Endothelial cell of umbilical vein (primary cell): ENCODE results near the gene VANGL2. TPM values are rescaled to one million over a fixed set of nuclear protein-coding genes. Genes with fewer than 3 reads are reported as not detected.

Experiments
- BruUV-seq: library from RNA; stranded (reverse); fragments of 400-500 nt; replicated peaks from 2 replicates; lab custom pipeline; 2021; lab: Mats Ljungman, UMichigan
- CTCF ChIA-PET: fragments of 300-600, 350-600 bp; sonication (Branson Sonifier 250); formaldehyde crosslinking; loops from one replicate; lab custom pipeline; 2021; ENCODE audit warnings: antibody characterized with exemption, inconsistent platforms; lab: Charles Lee
- POLR2A ChIA-PET: fragments of 300-600, 350-600 bp; sonication (Branson Sonifier 250); formaldehyde crosslinking; loops from one replicate; lab custom pipeline; 2021; ENCODE audit warnings: antibody characterized with exemption, inconsistent platforms; lab: Charles Lee
- DNase-seq: peaks from one replicate; pipeline ENCODE4 v3.0.0-alpha.2; 2011; ENCODE audit warnings: low read depth, low spot score
- FAIRE-seq: peaks from 2 replicates; lab custom pipeline; 2011; peaks lifted over from hg19 to GRCh38; lab: Jason Lieb, UNC
- H2AFZ ChIP-seq: 2 replicates; pipeline ENCODE4 v1.6.0; 2012; ENCODE audit warnings: low read depth, low read length, control low read depth, inconsistent platforms
- H3K27ac ChIP-seq: 2 replicates; pipeline ENCODE4 v1.5.1; 2011; ENCODE audit warnings: low read depth, mild to moderate bottlenecking, control low read depth, low read length, moderate library complexity; ENCODE audit not compliant: insufficient read depth
- H3K27me3 ChIP-seq, 2 experiments: 2 replicates each; pipeline versions ENCODE4 v1.6.0 to v1.6.1; 2011; ENCODE audit warnings: low read length in 2 of 2, mixed read lengths in 1 of 2; ENCODE audit not compliant: control insufficient read depth in 2 of 2, insufficient read depth in 2 of 2
- H3K36me3 ChIP-seq, 2 experiments: 2 replicates in 1 of 2; 3 replicates in 1 of 2; pipeline ENCODE4 v1.5.1; 2011; ENCODE audit warnings: low read length in 2 of 2, mild to moderate bottlenecking in 1 of 2, moderate library complexity in 1 of 2; ENCODE audit not compliant: control insufficient read depth in 2 of 2, insufficient read depth in 2 of 2; ENCODE audit errors: extremely low read depth in 1 of 2
- H3K4me1 ChIP-seq: 3 replicates; pipeline ENCODE4 v1.5.1; 2011; ENCODE audit warnings: mild to moderate bottlenecking, low read length; ENCODE audit not compliant: control insufficient read depth, insufficient read depth; ENCODE audit errors: extremely low read depth
- H3K4me2 ChIP-seq: 2 replicates; pipeline ENCODE4 v1.6.1; 2011; ENCODE audit warnings: low read length, control low read depth, mixed read lengths; ENCODE audit not compliant: insufficient read depth
- H3K4me3 ChIP-seq, 3 experiments: fragments of 200-600 bp in 1 of 3; sonication (generic), shearing (Covaris generic) in 1 of 3; replicated peaks in 1 of 3; 2 replicates each; pipeline ENCODE4 v1.5.1; 2011 to 2016; ENCODE audit warnings: control low read depth in 3 of 3, low read length in 3 of 3, mild to moderate bottlenecking in 2 of 3, inconsistent platforms in 1 of 3, low read depth in 1 of 3, moderate library complexity in 1 of 3; ENCODE audit not compliant: insufficient read depth in 1 of 3
- H3K79me2 ChIP-seq: 2 replicates; pipeline ENCODE4 v1.6.0; 2012; ENCODE audit warnings: low read length, inconsistent platforms; ENCODE audit not compliant: control insufficient read depth, insufficient read depth
- H3K9ac ChIP-seq: replicated peaks from 2 replicates; pipeline ENCODE3; 2011; ENCODE audit warnings: low read length, control low read depth; ENCODE audit not compliant: insufficient read depth; ENCODE audit errors: extremely low read depth
- H3K9me1 ChIP-seq: replicated peaks from 3 replicates; pipeline ENCODE4 v1.6.0; 2011; ENCODE audit warnings: mild to moderate bottlenecking, low read length; ENCODE audit not compliant: control insufficient read depth, insufficient read depth; ENCODE audit errors: extremely low read depth
- H3K9me3 ChIP-seq: replicated peaks from 2 replicates; pipeline ENCODE4 v1.5.1; 2012; ENCODE audit warnings: low read length, inconsistent platforms; ENCODE audit not compliant: control insufficient read depth, insufficient read depth
- H4K20me1 ChIP-seq: replicated peaks from 2 replicates; pipeline ENCODE3; 2011; ENCODE audit warnings: mild to moderate bottlenecking, low read length; ENCODE audit not compliant: control insufficient read depth, insufficient read depth; ENCODE audit errors: extremely low read depth
- CTCF ChIP-seq, 2 donors: IDR thresholded peaks; 1 replicate in 1 of 2; 2 replicates in 1 of 2; pipeline ENCODE4 v1.5.1; 2011; ENCODE audit warnings: low read length in 2 of 2, mild to moderate bottlenecking in 2 of 2, moderate library complexity in 2 of 2, control low read depth in 1 of 2, inconsistent platforms in 1 of 2, low read depth in 1 of 2; ENCODE audit not compliant: insufficient read depth in 1 of 2; ENCODE audit errors: extremely low read depth in 1 of 2
- EZH2 ChIP-seq: IDR thresholded peaks from 2 replicates; pipeline ENCODE4 v1.6.1; 2012; ENCODE audit warnings: borderline replicate concordance, low read depth, mild to moderate bottlenecking, moderate library complexity, low read length, inconsistent platforms; ENCODE audit not compliant: severe bottlenecking
- FOS ChIP-seq: IDR thresholded peaks from 2 replicates; pipeline ENCODE4 v1.6.1; 2011; ENCODE audit warnings: mild to moderate bottlenecking, low read length, moderate library complexity, borderline replicate concordance; ENCODE audit not compliant: insufficient read depth
- GATA2 ChIP-seq: IDR thresholded peaks from 2 replicates; pipeline ENCODE4 v1.7.0; 2011; ENCODE audit warnings: low read depth, mild to moderate bottlenecking, moderate library complexity, mixed read lengths, low read length; ENCODE audit not compliant: insufficient read length, insufficient read depth
- JUN ChIP-seq: IDR thresholded peaks from 2 replicates; pipeline ENCODE4 v1.6.1; 2011; ENCODE audit warnings: borderline replicate concordance, low read depth; ENCODE audit not compliant: insufficient read length, insufficient read depth
- MAX ChIP-seq: IDR thresholded peaks from 2 replicates; pipeline ENCODE4 v1.6.1; 2011; ENCODE audit not compliant: insufficient read depth, insufficient read length
- MYC ChIP-seq: IDR thresholded peaks from one replicate; pipeline ENCODE4 v1.6.1; 2011; ENCODE audit warnings: mild to moderate bottlenecking, low read depth, low read length
- POLR2A ChIP-seq: IDR thresholded peaks from 2 replicates; pipeline ENCODE4 v1.6.1; 2012; ENCODE audit warnings: low read depth, mild to moderate bottlenecking, control low read depth, low read length
- POLR2AphosphoS5 ChIP-seq: IDR thresholded peaks from 2 replicates; pipeline ENCODE4 v1.6.1; 2012; ENCODE audit warnings: low read depth, mild to moderate bottlenecking, control low read depth, low read length, moderate library complexity; ENCODE audit not compliant: insufficient read depth
- dilution Hi-C: fragments of 300-500 bp; cut with MboI; formaldehyde crosslinking; loops from one replicate; pipeline ENCODE4 v1.15.0; 2019; ENCODE audit warnings: low sequenced_read_pairs; ENCODE audit not compliant: extremely low pct_ligation_motif_present
- intact Hi-C: fragments of 100-400 bp; cut with micrococcal nuclease; formaldehyde crosslinking; loops from one replicate; pipeline ENCODE4 v1.10.0; 2022
- polyA plus RNA-seq, 4 experiments: library from polyadenylated mRNA; depleted of rRNA in 3 of 4; stranded (reverse) in 3 of 4; unstranded in 1 of 4; fragments of >200 nt; gene quantifications; 2 replicates each; pipeline versions ENCODE4 v1.2.1 to v1.2.3, GENCODE V29; 2011 to 2012; ENCODE audit warnings: missing spikeins in 1 of 4
- total RNA-seq: library from RNA; stranded (reverse); gene quantifications from 2 replicates; pipeline ENCODE4 v1.2.3, GENCODE V29; 2021

Gene VANGL2
- total and polyA plus RNA-seq, 2 donors (not counting 3 experiments of a cell fraction or from before 2014, with no cell fraction given), result 0.01 TPM; not detected in 1

GRCh38 chr1:160419838-160420169, 19.4 kb downstream of the VANGL2 start:
- no peak overlapping the region for H3K4me3 ChIP-seq
- TF ChIP-seq JUN, result no peak
- TF ChIP-seq MYC, result no peak
- TF ChIP-seq EZH2, result no peak
- no peak for TF ChIP-seq POLR2AphosphoS5
- no peak for TF ChIP-seq POLR2A
- TF ChIP-seq MAX, result no peak
- TF ChIP-seq GATA2, result no peak
- no peak for TF ChIP-seq FOS
- no peak for TF ChIP-seq CTCF (IDR thresholded peaks at IDR 0.05; ENCODE audit: extremely low read depth in 1 of 2, insufficient read depth in 1 of 2, low read depth in 1 of 2, low read length in 2 of 2)
- ChIA-PET POLR2A (no interaction called here), CTCF (no interaction called here)
- no peaks in the 10 kb centered on the region for H3K4me1 ChIP-seq
- DNase-seq, result no peak
- H3K36me3 ChIP-seq, result no peaks in the 10 kb centered on the region
- no peak overlapping the region for H3K4me2 ChIP-seq
- no peak overlapping the region for H3K27ac ChIP-seq
- no peaks in the 10 kb centered on the region for H3K9me3 ChIP-seq
- no peaks in the 10 kb centered on the region for H3K79me2 ChIP-seq
- H3K9ac ChIP-seq, result no peak overlapping the region
- no peak for FAIRE-seq
- dilution Hi-C loops (no loop called here), intact Hi-C loops (no loop called here)
- no peaks in the 10 kb centered on the region for H3K9me1 ChIP-seq
- BruUV-seq, result no TSS peak
- H3K27me3 ChIP-seq, result peaks cover 11 to 15% of the 10 kb centered on the region in 2 experiments
- no peak overlapping the region for H2AFZ ChIP-seq
- H4K20me1 ChIP-seq, result no peaks in the 10 kb centered on the region
